ENCODE data around the gene GRID1.

Gene GRID1

GRCh38 chr10:85857791-85858190, 508.8 kb downstream of the GRID1 start:
- TF ChIP-seq, protein P1, sequence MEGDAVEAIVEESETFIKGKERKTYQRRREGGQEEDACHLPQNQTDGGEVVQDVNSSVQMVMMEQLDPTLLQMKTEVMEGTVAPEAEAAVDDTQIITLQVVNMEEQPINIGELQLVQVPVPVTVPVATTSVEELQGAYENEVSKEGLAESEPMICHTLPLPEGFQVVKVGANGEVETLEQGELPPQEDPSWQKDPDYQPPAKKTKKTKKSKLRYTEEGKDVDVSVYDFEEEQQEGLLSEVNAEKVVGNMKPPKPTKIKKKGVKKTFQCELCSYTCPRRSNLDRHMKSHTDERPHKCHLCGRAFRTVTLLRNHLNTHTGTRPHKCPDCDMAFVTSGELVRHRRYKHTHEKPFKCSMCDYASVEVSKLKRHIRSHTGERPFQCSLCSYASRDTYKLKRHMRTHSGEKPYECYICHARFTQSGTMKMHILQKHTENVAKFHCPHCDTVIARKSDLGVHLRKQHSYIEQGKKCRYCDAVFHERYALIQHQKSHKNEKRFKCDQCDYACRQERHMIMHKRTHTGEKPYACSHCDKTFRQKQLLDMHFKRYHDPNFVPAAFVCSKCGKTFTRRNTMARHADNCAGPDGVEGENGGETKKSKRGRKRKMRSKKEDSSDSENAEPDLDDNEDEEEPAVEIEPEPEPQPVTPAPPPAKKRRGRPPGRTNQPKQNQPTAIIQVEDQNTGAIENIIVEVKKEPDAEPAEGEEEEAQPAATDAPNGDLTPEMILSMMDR (IDR thresholded peaks at IDR 0.05), result no peak
- no peak for TF ChIP-seq ZFX (IDR thresholded peaks at IDR 0.05; ENCODE audit: borderline replicate concordance)
- no peak overlapping the region for H3K27ac ChIP-seq

DNA sequence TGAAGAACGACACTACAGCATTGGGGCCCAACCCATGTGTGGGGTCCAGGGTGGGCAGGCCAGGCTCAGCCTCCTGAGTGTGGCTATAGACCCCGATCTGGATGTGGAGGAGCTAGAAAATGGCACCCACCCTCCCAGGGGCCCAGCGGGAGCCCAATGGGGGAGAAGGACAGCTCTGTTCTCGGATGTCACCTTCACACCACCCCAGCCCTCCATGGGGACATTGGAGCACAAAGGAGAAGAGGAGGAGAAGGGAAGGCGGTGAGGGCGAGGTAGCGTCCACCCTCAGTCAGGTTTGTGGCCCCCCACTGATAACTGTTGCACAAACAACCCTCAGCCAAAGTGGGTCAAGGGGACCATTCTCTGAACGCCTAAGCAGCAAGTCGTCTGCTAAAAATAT, 509.3 kb downstream of the GRID1 start:
- H3K27ac ChIP-seq, result no peak overlapping the region
- TF ChIP-seq, protein P1 (IDR thresholded peaks at IDR 0.05), result no peak
- TF ChIP-seq ZFX (IDR thresholded peaks at IDR 0.05; ENCODE audit: borderline replicate concordance), result no peak

- TF ChIP-seq ZFX (IDR thresholded peaks at IDR 0.05; ENCODE audit: borderline replicate concordance), result no peak
- TF ChIP-seq, protein P1 (IDR thresholded peaks at IDR 0.05), result no peak
- H3K27ac ChIP-seq, result no peak overlapping the region
Measured at GRCh38 chr10:85851934-85852333, 514.7 kb downstream of the GRID1 start.

DNA sequence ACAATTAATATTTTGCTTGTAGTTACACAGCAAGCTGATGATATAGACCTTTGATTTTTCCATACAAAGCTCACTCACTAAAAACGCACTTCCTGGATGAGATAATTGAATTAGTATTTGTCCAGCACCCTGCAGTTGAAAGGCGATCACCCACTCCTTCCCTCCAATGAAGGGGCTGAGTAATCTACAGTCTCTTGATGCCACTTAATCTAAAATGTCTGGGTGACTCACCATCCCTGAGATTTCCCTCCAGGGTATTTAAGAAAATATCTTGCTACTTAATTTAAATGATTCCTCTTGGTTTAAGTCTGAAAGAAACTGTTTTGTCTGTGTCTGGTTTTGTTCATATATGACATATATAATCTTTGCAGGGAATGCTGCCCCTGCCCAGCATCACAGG, 515.3 kb downstream of the GRID1 start:
- TF ChIP-seq ZFX (IDR thresholded peaks at IDR 0.05; ENCODE audit: borderline replicate concordance), result no peak
- TF ChIP-seq, protein P1 (IDR thresholded peaks at IDR 0.05), result no peak
- no peak overlapping the region for H3K27ac ChIP-seq

DNA sequence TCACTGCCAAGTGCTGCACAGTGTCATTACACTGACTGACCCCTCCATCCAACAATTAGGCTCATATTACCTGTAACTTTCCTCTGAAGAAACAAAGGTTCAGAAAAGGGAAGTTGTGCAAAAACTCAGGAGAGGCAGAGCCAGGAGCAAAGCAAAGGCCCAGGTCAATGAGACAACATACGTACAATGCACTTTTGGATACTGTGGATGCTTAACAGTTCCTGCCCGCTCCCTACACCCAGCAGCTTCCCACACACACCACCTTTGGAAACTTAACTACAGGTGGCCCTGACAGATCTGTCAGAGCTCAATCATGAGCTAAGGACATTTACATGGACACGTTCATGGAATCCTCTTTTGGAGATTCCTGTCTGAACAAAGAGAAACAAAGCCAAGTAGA, 515.9 kb downstream of the GRID1 start:
- TF ChIP-seq ZFX (IDR thresholded peaks at IDR 0.05; ENCODE audit: borderline replicate concordance), result no peak
- TF ChIP-seq, protein P1 (IDR thresholded peaks at IDR 0.05), result no peak
- H3K27ac ChIP-seq, result no peak overlapping the region

DNA sequence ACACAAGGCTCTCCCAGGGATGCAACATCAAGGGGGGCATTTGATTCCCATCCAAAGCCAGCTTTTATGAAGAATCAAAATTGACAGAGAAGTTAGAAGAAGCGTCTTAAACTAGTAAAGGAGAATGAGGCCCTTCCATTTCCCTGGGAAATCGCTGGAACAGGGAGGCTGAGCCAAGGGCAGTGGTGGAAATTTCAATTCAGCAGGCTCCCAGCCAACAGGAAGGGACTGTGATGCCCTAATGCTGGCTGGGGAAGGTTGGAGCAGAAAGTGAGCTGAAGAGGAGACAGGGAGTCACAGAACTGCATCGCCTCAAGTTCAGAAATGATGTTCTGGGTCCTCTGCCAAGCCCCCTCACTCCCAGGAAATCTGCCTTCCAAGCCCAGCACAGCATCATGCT, 517.3 kb downstream of the GRID1 start:
- H3K27ac ChIP-seq, result no peak overlapping the region
- TF ChIP-seq, protein P1 (IDR thresholded peaks at IDR 0.05), result no peak
- TF ChIP-seq ZFX (IDR thresholded peaks at IDR 0.05; ENCODE audit: borderline replicate concordance), result no peak

- H3K27ac ChIP-seq, result no peak overlapping the region
- no peak for TF ChIP-seq ZFX (IDR thresholded peaks at IDR 0.05; ENCODE audit: borderline replicate concordance)
- TF ChIP-seq, protein P1 (IDR thresholded peaks at IDR 0.05), result no peak
Measured at GRCh38 chr10:85848756-85849155, 517.8 kb downstream of the GRID1 start.

Data from 22Rv1 (cell line).